ENCODE data around the gene ARL13B. TPM values are rescaled to one million over a fixed set of nuclear protein-coding genes. Genes with fewer than 3 reads are reported as not detected.

The ARL13B gene
- total and polyA plus RNA-seq, 2 of the 8 experiments (the other 6 are each of a cell fraction or from before 2014, with no cell fraction given) = 1.5 to 12.7 TPM

DNA sequence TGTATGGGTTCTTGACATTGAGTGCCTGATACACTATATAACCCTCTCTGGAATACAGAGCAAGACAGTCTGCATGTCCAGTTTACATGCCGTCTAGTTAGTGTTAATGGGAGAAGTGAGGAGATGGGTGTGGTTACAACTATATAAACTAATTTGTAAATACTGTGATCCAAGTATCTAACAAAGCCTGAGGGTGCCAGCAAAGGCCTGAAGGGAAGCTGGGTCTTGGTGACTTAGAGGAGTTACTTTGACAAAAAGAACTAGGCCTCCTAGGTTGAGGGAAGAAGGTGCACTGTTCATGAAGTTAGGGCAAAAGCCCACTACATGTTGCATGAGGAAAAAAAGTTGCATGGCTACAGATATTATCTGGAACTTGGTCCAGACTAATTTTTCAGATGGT, 85.2 kb downstream of the ARL13B start:
- H4K5ac ChIP-seq (ENCODE audit: insufficient read length, low read depth, low read length) = no peak overlapping the region
- no peak for TF ChIP-seq RAD21 (IDR thresholded peaks at IDR 0.05 in 1 of 2, conservative IDR thresholded peaks at IDR 0.05 in 1 of 2; ENCODE audit: low read depth in 2 of 2, low read length in 2 of 2)
- no peak for TF ChIP-seq JUND (IDR thresholded peaks at IDR 0.05; ENCODE audit: low read length)
- H3K23ac ChIP-seq (ENCODE audit: insufficient read length) = no peak overlapping the region
- H3K79me1 ChIP-seq (ENCODE audit: low read depth, low read length) = no peaks in the 10 kb centered on the region
- WGBS, 2 experiments (ENCODE audit: extremely low coverage in 1 of 2, insufficient coverage in 1 of 2, insufficient read length in 1 of 2, insufficient replicate concordance in 2 of 2, low coverage in 1 of 2, low lambda C conversion rate in 2 of 2, missing lambda C conversion rate in 1 of 2) = 82% methylated on average over 1 of the region's 1 CpG; no CpG with 5 or more reads in 1 of the 2 experiments
- no peak overlapping the region for H2BK15ac ChIP-seq (ENCODE audit: low read length)
- H3K9ac ChIP-seq (replicated peaks in 1 of 4; ENCODE audit: extremely low read depth in 1 of 4, low read depth in 3 of 4, low read length in 3 of 4) = peak overlapping the region in 1 of 4 experiments; percentile 8; a peak in 1 of 7 replicates
- CTCF ChIA-PET (ENCODE audit: partially characterized antibody) = no interaction called here
- H3K4ac ChIP-seq (replicated peaks; ENCODE audit: insufficient read length, low read depth, low read length) = no peak overlapping the region
- no peaks in the 10 kb centered on the region for H4K20me1 ChIP-seq (replicated peaks in 1 of 2; ENCODE audit: control insufficient read depth in 1 of 2, insufficient read depth in 2 of 2, low read length in 2 of 2)
- H3K4me2 ChIP-seq (ENCODE audit: insufficient read depth in 1 of 2, low read depth in 2 of 2, low read length in 2 of 2) = no peak overlapping the region
- POLR2A ChIA-PET (ENCODE audit: partially characterized antibody) = no interaction called here
- no peak overlapping the region for H2BK20ac ChIP-seq (ENCODE audit: low read length)
- FAIRE-seq (no peak), DNase-seq (ENCODE audit: low read depth in 1 of 2, low spot score in 2 of 2) (no peak)
- no peak overlapping the region for H2AK5ac ChIP-seq (ENCODE audit: low read depth, low read length)
- no peak overlapping the region for H3K27ac ChIP-seq (ENCODE audit: low read depth, low read length)
- H3K56ac ChIP-seq (replicated peaks; ENCODE audit: insufficient read length, low read depth, low read length) = no peak overlapping the region
- no peak overlapping the region for H3K18ac ChIP-seq (ENCODE audit: extremely low read depth, low read length)
- H3K4me3 ChIP-seq (ENCODE audit: extremely low read depth in 1 of 4, insufficient read depth in 2 of 4, low read depth in 3 of 4, low read length in 4 of 4) = no peak overlapping the region
- no peak overlapping the region for H4K91ac ChIP-seq (replicated peaks; ENCODE audit: insufficient read length, low read length)
- H3K23me2 ChIP-seq (ENCODE audit: low read depth, low read length) = peaks cover 7% of the 10 kb centered on the region; the same call in 1 of the 2 replicates
- no peaks in the 10 kb centered on the region for H3K27me3 ChIP-seq (replicated peaks in 1 of 4; ENCODE audit: control insufficient read depth in 3 of 4, extremely low read depth in 1 of 4, insufficient read depth in 3 of 4, low read length in 3 of 4)
- H2BK12ac ChIP-seq (ENCODE audit: low read depth, low read length) = no peak overlapping the region
- no peaks in the 10 kb centered on the region; a peak in 1 of 4 replicates for H3K9me3 ChIP-seq (ENCODE audit: insufficient read depth in 2 of 2, low read depth in 1 of 2, low read length in 1 of 2)
- no peak overlapping the region for H2BK5ac ChIP-seq (ENCODE audit: low read depth, low read length)
- no peak overlapping the region for H4K8ac ChIP-seq (ENCODE audit: extremely low read depth, insufficient read depth, low read length)
- no peak overlapping the region for H2BK120ac ChIP-seq (replicated peaks; ENCODE audit: low read depth, low read length)
- no peak overlapping the region for H3K14ac ChIP-seq (ENCODE audit: insufficient read length)
- peaks cover 0 to 4% of the 10 kb centered on the region in 2 experiments; a peak in 1 of 4 replicates for H3K79me2 ChIP-seq (ENCODE audit: control insufficient read depth in 1 of 2, insufficient read depth in 2 of 2, low read length in 2 of 2)
- peaks cover 0 to 2% (median 0%) of the 10 kb centered on the region in 4 experiments; a peak in 2 of 7 replicates for H3K4me1 ChIP-seq (replicated peaks in 1 of 4; ENCODE audit: control insufficient read depth in 3 of 4, insufficient read depth in 4 of 4, low read length in 3 of 4)
- H3K36me3 ChIP-seq (ENCODE audit: control insufficient read depth in 2 of 4, insufficient read depth in 4 of 4, low read length in 3 of 4) = no peaks in the 10 kb centered on the region; a peak in 1 of 8 replicates
- no peak overlapping the region for H2AFZ ChIP-seq (ENCODE audit: low read length)
